K562 (cell line): ENCODE measurements around the gene BCAS1. TPM values are rescaled to one million over a fixed set of nuclear protein-coding genes. Genes with fewer than 3 reads are reported as not detected.
A peak's percentile ranks its signal among the peaks of the same experiment; 100 is the strongest.

Source experiments
- ATAC-seq: fragments of 200-7000 bp; cut with Tn5 transposase; 3 replicates; pipeline ENCODE4 v1.9.1; 2020; ENCODE audit warnings: moderate library complexity
- BruUV-seq: library from RNA; stranded (reverse); fragments of 400-500 nt; replicated peaks from 2 replicates; lab custom pipeline; 2021; lab: Mats Ljungman, UMichigan
- CTCF ChIA-PET: fragments of 300-600 bp; formaldehyde crosslinking; extraction: SDS; loops from one replicate; lab custom pipeline; 2021; ENCODE audit warnings: low intra/inter-chr PET ratio; lab: Yijun Ruan, JAX
- POLR2A ChIA-PET: fragments of 300-600, 350-650 bp; sonication (Branson Sonifier 250); formaldehyde crosslinking; extraction: SDS; loops from one replicate; lab custom pipeline; 2021; ENCODE audit warnings: antibody characterized with exemption, inconsistent platforms; lab: Yijun Ruan, JAX
- DNase-seq, 4 experiments: peaks; one replicate each; pipeline versions ENCODE4 v3.0.0 to v3.0.0-alpha.2; 2011 to 2018; ENCODE audit warnings: low spot score in 3 of 4, mixed read lengths in 3 of 4; ENCODE audit errors: extremely low read depth in 1 of 4
- FAIRE-seq: peaks from 2 replicates; lab custom pipeline; 2011; peaks lifted over from hg19 to GRCh38; lab: Jason Lieb, UNC
- H2AFZ ChIP-seq: 2 replicates; pipeline ENCODE4 v1.6.0; 2011; ENCODE audit warnings: low read depth, low read length, control low read depth, inconsistent platforms
- H3K27ac ChIP-seq: fragments of 200-600 bp; 3 replicates; pipeline ENCODE4 v1.8.0; 2011; ENCODE audit warnings: low read depth, mild to moderate bottlenecking, control low read depth, inconsistent platforms, low read length, moderate library complexity, mixed read lengths; ENCODE audit errors: extremely low read depth
- H3K27me3 ChIP-seq, 2 experiments: fragments of 300-600 bp in 1 of 2; 2 replicates in 1 of 2; 3 replicates in 1 of 2; pipeline versions ENCODE4 v1.6.0 to v1.8.0; 2011; ENCODE audit warnings: inconsistent platforms in 2 of 2, low read length in 2 of 2, mild to moderate bottlenecking in 1 of 2, mixed read lengths in 1 of 2, moderate library complexity in 1 of 2; ENCODE audit not compliant: control insufficient read depth in 2 of 2, insufficient read depth in 2 of 2
- H3K36me3 ChIP-seq: fragments of 300-600 bp; 3 replicates; pipeline ENCODE4 v1.8.0; 2011; ENCODE audit warnings: mild to moderate bottlenecking, low read length, inconsistent platforms; ENCODE audit not compliant: control insufficient read depth, insufficient read depth
- H3K4me1 ChIP-seq, 2 experiments: fragments of 200-600 bp in 1 of 2; replicated peaks in 1 of 2; 2 replicates in 1 of 2; 3 replicates in 1 of 2; pipeline versions ENCODE4 v1.5.1 to v1.8.0; 2011; ENCODE audit warnings: inconsistent platforms in 2 of 2, low read length in 2 of 2, mild to moderate bottlenecking in 1 of 2, mixed read lengths in 1 of 2, moderate library complexity in 1 of 2; ENCODE audit not compliant: control insufficient read depth in 2 of 2, insufficient read depth in 2 of 2
- H3K4me2 ChIP-seq: 2 replicates; pipeline ENCODE4 v1.6.1; 2011; ENCODE audit warnings: low read length, control low read depth, inconsistent platforms, mixed read lengths; ENCODE audit not compliant: insufficient read depth
- H3K4me3 ChIP-seq: fragments of 200-600 bp; sonication (generic), shearing (Covaris generic); 2 replicates; pipeline ENCODE4 v1.5.1; 2016; ENCODE audit warnings: control low read depth, inconsistent platforms
- H3K79me2 ChIP-seq: fragments of 200-600 bp; 3 replicates; pipeline ENCODE4 v1.8.0; 2011; ENCODE audit warnings: low read length, inconsistent platforms; ENCODE audit not compliant: control insufficient read depth, insufficient read depth
- H3K9ac ChIP-seq, 2 experiments: 2 replicates each; pipeline versions ENCODE4 v1.6.0 to v1.6.1; 2011; ENCODE audit warnings: low read depth in 2 of 2, low read length in 2 of 2, control low read depth in 1 of 2, inconsistent platforms in 1 of 2, mild to moderate bottlenecking in 1 of 2, mixed read lengths in 1 of 2; ENCODE audit not compliant: insufficient read depth in 1 of 2
- H3K9me1 ChIP-seq: one replicate; pipeline ENCODE4 v1.6.0; 2011; ENCODE audit warnings: inconsistent platforms, mild to moderate bottlenecking, low read length, moderate library complexity; ENCODE audit not compliant: control insufficient read depth, insufficient read depth
- H3K9me3 ChIP-seq: replicated peaks from 2 replicates; pipeline ENCODE4 v1.5.1; 2011; ENCODE audit warnings: low read depth, low read length, inconsistent platforms; ENCODE audit not compliant: control insufficient read depth, insufficient read depth
- H4K20me1 ChIP-seq: replicated peaks from 2 replicates; pipeline ENCODE4 v1.6.1; 2011; ENCODE audit warnings: low read length, inconsistent platforms, mixed read lengths; ENCODE audit not compliant: control insufficient read depth, insufficient read depth
- ESRRB ChIP-seq: fragments of 250-450 bp; sonication (Bioruptor Pico); IDR thresholded peaks from 2 replicates; pipeline ENCODE4 v1.5.0; 2020; ENCODE audit warnings: mild to moderate bottlenecking, moderate library complexity, borderline replicate concordance
- GATAD2A ChIP-seq: fragments of 450-650 bp; IDR thresholded peaks from 2 replicates; pipeline ENCODE4 v1.6.1; 2017
- KAT8 ChIP-seq: fragments of 450-650 bp; IDR thresholded peaks from 2 replicates; pipeline ENCODE4 v1.6.1; 2016; ENCODE audit warnings: low read depth, mild to moderate bottlenecking
- MEF2A ChIP-seq: IDR thresholded peaks from 2 replicates; pipeline ENCODE4 v1.6.1; 2011; ENCODE audit warnings: low read depth, mild to moderate bottlenecking, low read length, moderate library complexity; ENCODE audit not compliant: control insufficient read depth
- MEIS2 ChIP-seq: fragments of 450-650 bp; IDR thresholded peaks from 2 replicates; pipeline ENCODE4 v1.6.1; 2014; ENCODE audit warnings: mild to moderate bottlenecking; ENCODE audit not compliant: partially characterized antibody
- NCOA6 ChIP-seq: fragments of 450-650 bp; IDR thresholded peaks from 2 replicates; pipeline ENCODE4 v1.6.1; 2017; ENCODE audit warnings: mild to moderate bottlenecking
- PURB ChIP-seq: sonication (generic); formaldehyde crosslinking; IDR thresholded peaks from 2 replicates; pipeline ENCODE4 v1.9.0; 2021; ENCODE audit warnings: low read depth, mild to moderate bottlenecking, missing genetic modification reagents
- RFX1 ChIP-seq: fragments of 450-650 bp; IDR thresholded peaks from 2 replicates; pipeline ENCODE4 v1.6.1; 2016; ENCODE audit warnings: mild to moderate bottlenecking, moderate library complexity
- SMARCA4 ChIP-seq: fragments of 450-650 bp; IDR thresholded peaks from 2 replicates; pipeline ENCODE4 v1.6.1; 2016
- SRSF7 ChIP-seq: fragments of 200-400 bp; formaldehyde crosslinking; optimal IDR thresholded peaks from 2 replicates; pipeline ENCODE3; 2017; ENCODE audit warnings: mild to moderate bottlenecking, low read depth, low read length
- U2AF1 ChIP-seq: fragments of 200-400 bp; formaldehyde crosslinking; optimal IDR thresholded peaks from 2 replicates; pipeline ENCODE3; 2017; ENCODE audit warnings: mild to moderate bottlenecking, low read depth, low read length, moderate library complexity
- ZBTB17 ChIP-seq: fragments of 450-650 bp; formaldehyde crosslinking; IDR thresholded peaks from 2 replicates; pipeline ENCODE4 v1.4.0; 2020; ENCODE audit warnings: mild to moderate bottlenecking
- ZNF785 ChIP-seq: fragments of 250-450 bp; sonication (Bioruptor Pico); IDR thresholded peaks from 2 replicates; pipeline ENCODE4 v1.4.0; 2020; ENCODE audit warnings: mild to moderate bottlenecking
- WGBS: fragments of 100-300 bp; shearing (Covaris generic); methylation state at CpG from one replicate; pipeline ENCODE4 v1.1.6; 2016; ENCODE audit warnings: low coverage, mixed read lengths; ENCODE audit not compliant: insufficient coverage; ENCODE audit errors: missing lambda C conversion rate; 5-methylcytosine and 5-hydroxymethylcytosine counted together
- in situ Hi-C: fragments of 300-500 bp; cut with MboI; formaldehyde crosslinking; loops from 4 replicates; pipeline ENCODE4 v1.15.0; 2018; ENCODE audit warnings: inconsistent platforms, mixed read lengths
- intact Hi-C: fragments of 100-400 bp; cut with micrococcal nuclease; formaldehyde crosslinking; loops from 2 replicates; pipeline ENCODE4 v1.14.2; 2022
- polyA plus RNA-seq, 8 experiments: library from polyadenylated mRNA; depleted of rRNA in 4 of 8; stranded (reverse) in 5 of 8; unstranded in 3 of 8; fragments of >200 nt; fragmentation: Nextera tagmentation in 2 of 8; fragmentation: Illumina TruSeq in 1 of 8; extraction: Ambion mirVana in 2 of 8; extraction: Trizol in 1 of 8; gene quantifications; 2 replicates each; pipeline versions ENCODE4 v1.2.1 to v1.2.3, GENCODE V29; 2011 to 2014; ENCODE audit warnings: inconsistent platforms in 1 of 8, missing spikeins in 1 of 8
- total RNA-seq, 7 experiments: library from RNA; depleted of rRNA in 6 of 7; stranded (reverse); fragments of >200 nt in 6 of 7; fragmentation: Illumina TruSeq in 2 of 7; extraction: Trizol in 2 of 7; gene quantifications; 2 replicates each; pipeline versions ENCODE4 v1.2.1 to v1.2.3, GENCODE V29; 2011 to 2021; ENCODE audit warnings: low replicate concordance in 1 of 7
- TF ChIP-seq, protein P1 (sequence below): fragments of 450-650 bp; IDR thresholded peaks from 2 replicates; pipeline ENCODE4 v1.7.1; 2018; ENCODE audit warnings: mild to moderate bottlenecking, low read depth; ENCODE audit not compliant: partially characterized antibody
- TF ChIP-seq, protein P2 (sequence below): fragments of 250-450 bp; sonication (Bioruptor Pico); IDR thresholded peaks from 2 replicates; pipeline ENCODE4 v1.6.1; 2021; ENCODE audit warnings: mild to moderate bottlenecking
- TF ChIP-seq, protein P3 (sequence below): fragments of 250-450 bp; sonication (Bioruptor Pico); IDR thresholded peaks from 2 replicates; pipeline ENCODE4 v1.4.0; 2020; ENCODE audit warnings: mild to moderate bottlenecking, moderate library complexity

BCAS1 gene
- total and polyA plus RNA-seq, 9 of the 15 experiments (the other 6 are each of a cell fraction or from before 2014, with no cell fraction given), result 0.18 to 2.3 (median 0.93) TPM

DNA sequence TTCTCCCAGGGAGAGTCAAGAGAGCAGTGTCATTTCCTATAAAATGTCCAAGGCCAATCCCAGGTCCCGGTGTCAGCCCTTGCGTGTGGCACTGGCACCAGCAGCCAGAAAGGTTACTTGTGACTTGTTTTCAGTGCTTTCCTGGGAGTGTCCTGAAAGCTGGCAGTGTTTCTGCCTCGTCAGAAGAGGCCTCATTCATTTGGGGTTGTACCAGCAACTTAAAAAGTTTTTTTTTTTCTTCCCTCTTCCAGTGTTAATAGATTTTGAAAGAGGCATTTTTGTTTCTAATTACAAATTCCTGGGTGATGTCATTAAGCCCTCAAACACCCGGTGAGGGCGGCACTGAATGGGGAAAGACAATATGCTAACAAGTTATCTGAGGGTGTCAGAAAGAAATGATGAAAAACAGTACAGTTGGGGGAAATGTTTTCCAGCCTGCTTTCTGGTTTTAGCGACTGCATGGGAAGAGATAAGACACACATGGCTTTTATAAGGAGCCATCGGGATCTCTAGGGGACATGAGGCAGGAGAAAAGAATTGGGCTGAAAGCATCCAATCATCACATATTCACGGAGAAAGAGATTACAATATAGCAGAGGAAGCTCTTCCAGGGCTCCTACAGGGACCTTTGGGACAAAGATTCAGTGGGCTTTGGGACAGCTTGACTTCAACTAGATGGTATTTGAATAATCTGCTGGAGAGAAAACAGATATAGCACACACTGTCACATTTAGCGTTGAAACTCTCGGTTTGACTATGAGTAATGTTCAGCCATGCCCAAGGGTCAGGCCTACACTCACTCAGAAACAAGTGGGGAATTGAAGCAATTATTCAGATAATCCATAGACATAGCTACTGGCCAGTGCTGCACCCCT is 153.0 kb downstream of the BCAS1 start:
- intact Hi-C loops (loop anchor here (1.0 to 5.0 kb wide), 5 partner anchors 18 to 325 kb away; partner anchors contain the start of gene ZNF217), in situ Hi-C loops (no loop called here)
- Histone ChIP-seq H3K9me3 (no peaks in the 10 kb centered on the region), H3K9me1 (no peaks in the 10 kb centered on the region), H3K4me3 (no peak overlapping the region), H2AFZ (peak overlapping the region; percentile 87), H3K9ac (peak overlapping the region; percentile 71 to 86; a peak in 3 of 4 replicates), H3K4me1 (peaks cover 18 to 34% of the 10 kb centered on the region in 2 experiments; a peak in 3 of 5 replicates), H3K79me2 (no peaks in the 10 kb centered on the region), H3K36me3 (no peaks in the 10 kb centered on the region), H3K4me2 (peak overlapping the region; percentile 40), H3K27ac (peak overlapping the region; percentile 83), H3K27me3 (no peaks in the 10 kb centered on the region), H4K20me1 (no peaks in the 10 kb centered on the region)
- FAIRE-seq (peak; percentile 72), DNase-seq (peak; percentile 53 to 84 (median 62)), ATAC-seq (peak; percentile 61)
- POLR2A ChIA-PET, result interaction anchor here (0.6 to 1.7 kb wide), 13 partner anchors 9 to 1452 kb away, joined by 3 to 8 read pairs (median 4); partner anchors contain the start of gene ZNF217
- CTCF ChIA-PET, result interaction anchor here (0.6 to 3.4 kb wide), 2 partner anchors 83 to 338 kb away, joined by 4 to 33 read pairs; no protein-coding TSS in a partner anchor
- 3% methylated on average over 10 of the region's 10 CpGs for WGBS
- BruUV-seq, result no TSS peak
- TF ChIP-seq PURB (CRISPR knock-in tag) (no peak), SRSF7 (no peak), GATAD2A (0 out of 2 replicates have a peak, but pooled peaks have one; percentile 34), SMARCA4 (peak; percentile 86), KAT8 (no peak), NCOA6 (no peak), MEF2A (0 out of 2 replicates have a peak, but pooled peaks have one; percentile 23), RFX1 (no peak), ESRRB (CRISPR knock-in tag) (no peak), MEIS2 (peak; percentile 68), ZNF785 (CRISPR knock-in tag) (no peak), U2AF1 (no peak), ZBTB17 (peak; percentile 46; the same call in 1 of the 2 replicates)
- TF ChIP-seq, protein P1, sequence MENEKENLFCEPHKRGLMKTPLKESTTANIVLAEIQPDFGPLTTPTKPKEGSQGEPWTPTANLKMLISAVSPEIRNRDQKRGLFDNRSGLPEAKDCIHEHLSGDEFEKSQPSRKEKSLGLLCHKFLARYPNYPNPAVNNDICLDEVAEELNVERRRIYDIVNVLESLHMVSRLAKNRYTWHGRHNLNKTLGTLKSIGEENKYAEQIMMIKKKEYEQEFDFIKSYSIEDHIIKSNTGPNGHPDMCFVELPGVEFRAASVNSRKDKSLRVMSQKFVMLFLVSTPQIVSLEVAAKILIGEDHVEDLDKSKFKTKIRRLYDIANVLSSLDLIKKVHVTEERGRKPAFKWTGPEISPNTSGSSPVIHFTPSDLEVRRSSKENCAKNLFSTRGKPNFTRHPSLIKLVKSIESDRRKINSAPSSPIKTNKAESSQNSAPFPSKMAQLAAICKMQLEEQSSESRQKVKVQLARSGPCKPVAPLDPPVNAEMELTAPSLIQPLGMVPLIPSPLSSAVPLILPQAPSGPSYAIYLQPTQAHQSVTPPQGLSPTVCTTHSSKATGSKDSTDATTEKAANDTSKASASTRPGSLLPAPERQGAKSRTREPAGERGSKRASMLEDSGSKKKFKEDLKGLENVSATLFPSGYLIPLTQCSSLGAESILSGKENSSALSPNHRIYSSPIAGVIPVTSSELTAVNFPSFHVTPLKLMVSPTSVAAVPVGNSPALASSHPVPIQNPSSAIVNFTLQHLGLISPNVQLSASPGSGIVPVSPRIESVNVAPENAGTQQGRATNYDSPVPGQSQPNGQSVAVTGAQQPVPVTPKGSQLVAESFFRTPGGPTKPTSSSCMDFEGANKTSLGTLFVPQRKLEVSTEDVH, result no peak
- TF ChIP-seq, protein P2, sequence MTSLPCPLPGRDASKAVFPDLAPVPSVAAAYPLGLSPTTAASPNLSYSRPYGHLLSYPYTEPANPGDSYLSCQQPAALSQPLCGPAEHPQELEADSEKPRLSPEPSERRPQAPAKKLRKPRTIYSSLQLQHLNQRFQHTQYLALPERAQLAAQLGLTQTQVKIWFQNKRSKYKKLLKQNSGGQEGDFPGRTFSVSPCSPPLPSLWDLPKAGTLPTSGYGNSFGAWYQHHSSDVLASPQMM (CRISPR knock-in tag), result no peak
- TF ChIP-seq, protein P3, sequence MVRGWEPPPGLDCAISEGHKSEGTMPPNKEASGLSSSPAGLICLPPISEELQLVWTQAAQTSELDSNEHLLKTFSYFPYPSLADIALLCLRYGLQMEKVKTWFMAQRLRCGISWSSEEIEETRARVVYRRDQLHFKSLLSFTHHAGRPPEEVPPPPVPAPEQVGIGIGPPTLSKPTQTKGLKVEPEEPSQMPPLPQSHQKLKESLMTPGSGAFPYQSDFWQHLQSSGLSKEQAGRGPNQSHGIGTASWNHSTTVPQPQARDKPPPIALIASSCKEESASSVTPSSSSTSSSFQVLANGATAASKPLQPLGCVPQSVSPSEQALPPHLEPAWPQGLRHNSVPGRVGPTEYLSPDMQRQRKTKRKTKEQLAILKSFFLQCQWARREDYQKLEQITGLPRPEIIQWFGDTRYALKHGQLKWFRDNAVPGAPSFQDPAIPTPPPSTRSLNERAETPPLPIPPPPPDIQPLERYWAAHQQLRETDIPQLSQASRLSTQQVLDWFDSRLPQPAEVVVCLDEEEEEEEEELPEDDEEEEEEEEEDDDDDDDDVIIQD (CRISPR knock-in tag), result no peak
